AG04450 (cell line): ENCODE data around the gene DMD. TPM values are rescaled to one million over a fixed set of nuclear protein-coding genes. Genes with fewer than 3 reads are reported as not detected.

Source experiments
- CTCF ChIA-PET: fragments of 300-600, 350-600 bp; formaldehyde crosslinking; extraction: SDS; loops from one replicate; lab custom pipeline; 2022; ENCODE audit warnings: antibody characterized with exemption, inconsistent platforms; lab: Charles Lee
- POLR2A ChIA-PET: fragments of 350-600 bp; formaldehyde crosslinking; extraction: SDS; loops from one replicate; lab custom pipeline; 2021; ENCODE audit warnings: antibody characterized with exemption, inconsistent platforms; lab: Yijun Ruan, JAX
- DNase-seq: peaks from one replicate; pipeline ENCODE4 v3.0.0-alpha.2; 2011; ENCODE audit warnings: low read depth, low spot score
- H3K27ac ChIP-seq: one replicate; pipeline ENCODE4 v1.5.1; 2012; ENCODE audit warnings: low read depth, low read length, control low read depth
- H3K27me3 ChIP-seq: one replicate; pipeline ENCODE4 v1.6.0; 2012; ENCODE audit warnings: low read length; ENCODE audit not compliant: control insufficient read depth, insufficient read depth
- H3K4me3 ChIP-seq: 2 replicates; pipeline ENCODE4 v1.5.1; 2011; ENCODE audit warnings: mild to moderate bottlenecking, low read depth, low read length, control low read depth
- H3K9me3 ChIP-seq: 2 replicates; pipeline ENCODE4 v1.5.1; 2012; ENCODE audit warnings: low read length; ENCODE audit not compliant: control insufficient read depth, insufficient read depth
- CTCF ChIP-seq: IDR thresholded peaks from 2 replicates; pipeline ENCODE4 v1.5.1; 2011; ENCODE audit warnings: low read depth, low read length, control low read depth, inconsistent platforms
- polyA plus RNA-seq: library from polyadenylated mRNA; depleted of rRNA; stranded (reverse); fragments of >200 nt; gene quantifications from 2 replicates; pipeline ENCODE4 v1.2.3, GENCODE V29; 2011

Gene DMD
- polyA plus RNA-seq, 1 experiment = 7.6 TPM

- Histone ChIP-seq H3K27ac (no peak overlapping the region), H3K4me3 (no peak overlapping the region), H3K27me3 (no peaks in the 10 kb centered on the region), H3K9me3 (no peaks in the 10 kb centered on the region)
- DNase-seq = no peak
- TF ChIP-seq CTCF = no peak
- POLR2A ChIA-PET = no interaction called here
- CTCF ChIA-PET = interaction anchor here (0.6 kb wide), 1 partner anchor 194 kb away, joined by 3 read pairs; no protein-coding TSS in a partner anchor
Observed at GRCh38 chrX:31232506-31232905, 1978.8 kb downstream of the DMD start.

GRCh38 chrX:31228909-31229308 is 1982.4 kb downstream of the DMD start:
- H3K4me3 ChIP-seq = no peak overlapping the region
- H3K9me3 ChIP-seq = no peaks in the 10 kb centered on the region
- CTCF ChIA-PET = no interaction called here
- no peak for TF ChIP-seq CTCF
- no peaks in the 10 kb centered on the region for H3K27me3 ChIP-seq
- no peak for DNase-seq
- peak overlapping the region; percentile 68 for H3K27ac ChIP-seq
- POLR2A ChIA-PET = no interaction called here

- Histone ChIP-seq H3K9me3 (no peaks in the 10 kb centered on the region), H3K27ac (peak overlapping the region; percentile 68), H3K4me3 (no peak overlapping the region), H3K27me3 (no peaks in the 10 kb centered on the region)
- ChIA-PET CTCF (no interaction called here), POLR2A (no interaction called here)
- DNase-seq = peak; percentile 37
- TF ChIP-seq CTCF = no peak
Observed at GRCh38 chrX:31228415-31228832, 1982.9 kb downstream of the DMD start.

GRCh38 chrX:31227250-31227649 is 1984.1 kb downstream of the DMD start:
- H3K4me3 ChIP-seq = no peak overlapping the region
- H3K27me3 ChIP-seq = no peaks in the 10 kb centered on the region
- CTCF ChIA-PET = no interaction called here
- POLR2A ChIA-PET = no interaction called here
- TF ChIP-seq CTCF = no peak
- no peak overlapping the region for H3K27ac ChIP-seq
- H3K9me3 ChIP-seq = no peaks in the 10 kb centered on the region
- no peak for DNase-seq

GRCh38 chrX:31225819-31226218 is 1985.5 kb downstream of the DMD start:
- no peak for DNase-seq
- H3K27me3 ChIP-seq = no peaks in the 10 kb centered on the region
- POLR2A ChIA-PET = no interaction called here
- no peak overlapping the region for H3K27ac ChIP-seq
- no peak overlapping the region for H3K4me3 ChIP-seq
- TF ChIP-seq CTCF = no peak
- H3K9me3 ChIP-seq = no peaks in the 10 kb centered on the region
- CTCF ChIA-PET = interaction anchor here (1.4 kb wide), 1 partner anchor 11 kb away, joined by 3 read pairs; no protein-coding TSS in a partner anchor
